T-helper 2 cell treated with Interferon-gamma antibody and Interleukin-4, amounts not matched to agents 100 ng/mL and 5 ng/mL, for 36 hours (primary cell): Measurements from ENCODE around the gene CCDC74B. TPM values are rescaled to one million over a fixed set of nuclear protein-coding genes. Genes with fewer than 3 reads are reported as not detected.
"Not testable (repeated sequence)": the region's sequence is repeated elsewhere in the genome, so short reads cannot be mapped to it uniquely, and the experiment has no call there.

Source experiments
- intact Hi-C: fragments of 100-400 bp; cut with micrococcal nuclease; formaldehyde crosslinking; loops from one replicate; pipeline ENCODE4 v1.15.1; 2023
- total RNA-seq: library from RNA; stranded (reverse); gene quantifications from 2 replicates; pipeline ENCODE4 v1.2.3, GENCODE V29; 2022

Gene CCDC74B
- total RNA-seq, result 0.43 and 0.82 TPM in 2 replicates

GRCh38 chr2:130145006-130145414 is at the start of gene CCDC74B:
Gene CCDC74B, minus strand, starts transcription at chr2:130145112. Its CDS starts 116 bp downstream, at chr2:130144996.
- intact Hi-C loops, result loop anchor here (5.0 kb wide), 1 partner anchor 37 kb away; the partner anchor contains the start of genes MZT2B and SMPD4

GRCh38 chr2:130193824-130194223 is 48.9 kb upstream of the CCDC74B start:
- intact Hi-C loops, result not testable (repeated sequence)

DNA sequence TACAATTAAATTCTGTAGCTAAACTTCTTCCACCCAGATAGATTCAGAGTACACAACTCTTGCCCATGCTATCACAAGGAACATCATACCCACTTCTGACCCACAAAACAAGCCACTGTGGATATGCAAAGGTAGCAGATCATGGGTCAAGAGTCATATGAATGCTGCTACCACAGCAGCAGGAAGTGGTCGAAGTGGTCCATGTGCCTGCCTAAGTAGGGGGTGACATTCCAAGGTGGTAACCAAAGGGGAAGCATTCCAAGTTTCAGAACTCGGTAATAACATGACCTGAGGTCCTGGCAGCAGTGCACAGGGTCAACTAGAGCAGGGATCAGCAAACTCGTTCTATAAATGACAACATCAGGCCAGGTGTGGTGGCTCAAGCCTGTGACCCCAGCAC is 47.5 kb upstream of the CCDC74B start:
- intact Hi-C loops, result not testable (repeated sequence)

DNA sequence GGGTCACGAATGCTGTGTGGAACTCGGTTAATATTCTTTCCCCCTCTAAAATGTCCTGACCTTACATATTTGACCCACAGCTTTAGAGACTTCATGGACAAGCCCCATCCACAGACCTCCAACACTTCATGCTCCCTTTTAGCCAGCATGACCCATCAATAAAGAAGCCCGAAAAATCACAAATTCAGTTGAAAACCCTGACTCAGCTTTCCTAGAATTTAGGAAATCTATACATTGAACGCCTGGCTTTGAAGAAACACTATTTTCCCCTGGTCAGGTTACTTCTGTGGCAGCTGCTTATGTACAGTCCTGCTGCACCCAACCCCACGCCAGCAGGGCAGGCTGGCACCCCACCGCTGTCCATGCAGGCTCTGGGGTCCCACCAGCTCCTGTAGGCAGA is 46.4 kb upstream of the CCDC74B start:
- intact Hi-C loops, result not testable (repeated sequence)

DNA sequence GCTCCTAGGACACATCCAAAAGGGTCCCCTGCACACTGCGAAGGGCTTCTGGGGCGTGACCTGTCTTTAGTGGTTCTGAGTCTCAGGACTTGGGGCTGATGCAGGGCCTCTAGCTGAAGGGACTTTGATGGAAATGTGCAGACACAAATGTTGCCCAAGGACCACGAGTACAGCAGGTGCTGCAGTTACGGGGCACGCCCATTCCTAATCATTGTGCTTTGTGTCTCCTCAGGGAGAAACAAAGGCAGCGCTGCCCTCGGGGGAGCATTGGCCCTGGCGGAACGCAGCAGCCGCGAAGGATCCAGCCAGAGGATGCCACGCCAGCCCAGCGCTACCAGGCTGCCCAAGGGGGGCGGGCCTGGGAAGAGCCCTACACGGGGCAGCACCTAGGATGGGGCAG is 45.3 kb upstream of the CCDC74B start:
- intact Hi-C loops, result no loop called here

DNA sequence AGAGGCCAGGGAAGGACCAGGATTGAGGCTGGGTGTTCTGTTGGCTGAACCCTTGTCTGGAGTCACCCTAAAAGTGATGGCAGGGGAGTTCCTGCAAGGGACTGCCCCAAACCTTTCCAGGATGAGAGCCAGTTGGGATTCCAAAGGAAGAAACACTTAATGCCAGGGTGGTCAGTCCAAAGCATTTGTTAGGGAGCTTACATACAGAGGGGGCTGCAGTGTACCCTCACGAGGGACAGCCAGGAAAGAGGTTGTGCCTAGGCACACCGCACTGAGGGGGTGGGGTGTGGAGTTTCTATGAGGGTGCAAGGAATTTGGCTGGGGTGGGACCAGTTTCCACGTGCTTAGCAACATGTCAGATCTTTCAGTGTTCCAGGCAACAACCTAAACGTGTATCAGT is 44.0 kb upstream of the CCDC74B start:
- intact Hi-C loops, result not testable (repeated sequence)

DNA sequence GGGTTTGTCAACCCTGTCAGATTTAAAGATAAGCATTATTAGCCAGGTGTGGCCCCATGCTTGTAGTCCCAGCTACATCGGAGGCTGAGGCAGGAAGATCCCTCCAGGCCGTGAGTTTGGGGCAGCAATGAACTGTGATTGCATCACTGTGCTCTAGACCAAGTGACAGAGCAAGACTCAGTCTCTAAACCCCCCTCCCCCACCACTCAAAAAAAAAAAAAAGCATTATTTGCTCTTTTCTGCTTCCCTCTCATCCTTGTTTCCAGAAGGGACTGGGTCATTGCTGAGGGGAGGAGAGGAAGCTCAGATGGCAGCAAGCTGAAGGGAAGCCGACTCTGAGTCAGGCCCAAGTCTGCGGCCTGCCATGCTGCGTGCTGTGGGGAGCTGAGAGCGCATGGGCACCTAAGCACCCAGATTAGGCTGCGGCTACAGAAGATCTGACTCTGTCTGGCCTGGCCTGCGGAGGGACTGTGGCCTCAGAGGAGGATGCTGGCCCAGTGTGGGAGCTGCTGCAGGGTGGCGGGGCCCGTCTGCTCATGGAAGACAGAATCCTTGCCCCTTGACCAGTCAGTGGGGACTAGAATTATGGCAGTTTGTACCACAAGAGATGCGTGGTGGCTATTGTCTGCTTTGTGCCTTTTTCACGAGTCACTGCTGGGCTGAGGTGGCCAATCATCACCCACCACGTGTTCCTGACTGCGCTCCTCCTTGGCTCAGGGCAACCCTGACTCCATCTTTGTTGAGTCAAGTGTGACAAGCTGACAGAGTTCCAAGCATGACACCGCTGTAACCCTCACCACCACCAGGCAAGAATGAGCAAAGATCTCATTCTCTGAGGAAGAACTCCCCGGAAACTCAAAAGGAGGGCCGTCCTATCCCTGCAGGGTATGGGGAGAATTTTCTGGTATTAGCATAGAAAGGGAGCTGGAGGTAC is 43.2 kb upstream of the CCDC74B start:
- intact Hi-C loops, result not testable (repeated sequence)

DNA sequence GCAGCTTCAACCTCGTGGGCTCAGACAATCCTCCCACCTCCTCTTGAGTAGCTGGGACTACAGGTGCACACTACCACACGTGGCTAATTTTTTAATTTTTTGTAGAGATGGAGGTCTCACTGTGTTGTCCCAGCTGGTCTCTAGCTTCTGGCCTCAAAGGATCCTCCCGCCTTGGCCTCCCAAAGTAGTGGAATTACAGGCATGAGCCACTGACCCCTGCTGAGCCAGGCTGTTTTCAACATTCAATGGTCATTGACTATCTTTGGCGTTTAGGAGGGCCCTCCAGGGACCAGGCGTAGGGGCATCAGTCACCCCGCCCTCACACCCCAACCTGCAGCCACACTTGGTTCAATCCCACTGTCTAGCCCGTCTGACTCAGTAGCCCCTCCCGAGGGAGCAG is 42.4 kb upstream of the CCDC74B start:
- intact Hi-C loops, result no loop called here

- intact Hi-C loops, result no loop called here
Observed at GRCh38 chr2:130186391-130186790, 41.5 kb upstream of the CCDC74B start.

GRCh38 chr2:130185896-130186295 is 41.0 kb upstream of the CCDC74B start:
- intact Hi-C loops, result no loop called here

- intact Hi-C loops, result no loop called here
Observed at GRCh38 chr2:130185436-130185835, 40.5 kb upstream of the CCDC74B start.

DNA sequence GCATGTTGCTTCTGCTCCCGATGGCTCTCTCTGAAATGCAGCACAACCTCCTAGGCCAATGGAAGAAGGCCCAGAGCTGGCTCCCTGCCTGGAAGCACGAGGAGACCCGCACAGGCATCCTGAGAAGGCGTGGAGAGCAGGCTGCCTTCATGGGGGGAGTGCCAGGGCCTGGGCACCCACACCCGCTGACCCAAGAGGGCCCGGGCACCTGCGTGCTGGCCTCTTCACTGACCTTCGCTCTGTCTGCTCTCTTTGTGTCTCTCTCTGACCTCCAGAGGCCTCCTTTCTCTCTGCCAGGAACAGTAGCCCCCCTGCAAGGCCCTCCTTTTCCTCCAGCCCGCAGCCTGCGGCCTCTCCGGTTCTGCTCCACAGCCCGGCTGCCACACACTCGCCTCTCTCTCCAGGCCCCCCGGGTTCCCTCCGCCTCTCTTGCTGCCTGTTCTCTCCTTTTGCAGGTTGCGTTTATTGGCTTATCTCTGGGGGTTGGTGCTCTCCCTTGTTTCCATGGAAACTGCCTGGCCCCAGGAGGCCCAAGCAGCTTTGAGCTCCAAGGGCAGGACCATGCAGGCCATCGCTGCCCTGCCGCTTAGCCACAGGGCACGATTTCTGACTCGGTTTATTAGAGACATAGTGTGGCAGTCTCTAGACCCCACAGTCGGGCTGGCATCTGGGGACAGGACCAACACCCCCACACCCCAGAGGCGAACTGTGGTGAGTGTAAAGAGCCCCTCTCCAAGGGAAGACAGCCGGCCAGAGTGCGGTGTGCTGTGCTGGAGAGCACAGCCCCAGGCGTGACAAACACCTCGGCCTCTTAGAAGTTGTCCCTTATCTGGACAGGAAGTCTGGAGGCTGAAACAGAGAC is 38.8 kb upstream of the CCDC74B start:
- intact Hi-C loops, result loop anchor here (2.0 to 5.0 kb wide), 4 partner anchors 36 to 1309 kb away; partner anchors contain the start of genes CCDC74B and MZT2A

DNA sequence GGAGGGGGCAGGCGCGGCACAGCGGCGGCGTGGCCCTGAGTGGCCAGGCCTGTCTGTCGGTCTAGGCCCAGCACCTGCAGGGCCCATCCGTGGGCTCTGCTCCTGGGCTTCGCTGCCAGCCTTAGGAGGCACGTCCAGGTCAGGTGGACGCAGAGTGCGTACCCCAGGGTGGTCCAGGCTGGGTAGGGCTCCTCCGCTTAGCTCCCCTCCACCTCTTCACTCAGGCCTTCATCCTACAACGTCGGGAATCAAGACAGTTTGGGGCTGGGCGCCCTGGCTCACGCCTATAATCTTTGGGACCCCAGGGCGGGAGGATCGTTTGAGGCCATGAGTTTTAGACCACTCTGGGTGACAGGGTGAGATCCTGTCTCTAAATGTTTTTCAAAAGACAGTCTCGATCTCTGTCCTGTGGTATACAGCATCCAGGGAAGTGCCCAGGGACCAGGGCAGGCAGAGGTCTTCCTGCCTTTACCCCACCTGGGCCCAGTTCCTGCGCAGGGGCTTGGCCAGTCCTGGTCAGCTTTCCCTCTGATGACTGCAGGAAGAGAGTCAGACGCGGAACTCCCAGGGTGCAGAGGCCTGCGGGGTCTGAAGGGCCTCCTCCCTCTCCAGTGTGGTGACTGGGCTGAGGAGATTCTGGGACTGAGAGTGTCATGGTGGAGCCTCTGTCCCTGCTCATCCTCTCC is 38.1 kb upstream of the CCDC74B start:
- intact Hi-C loops, result loop anchor here (1.0 to 5.0 kb wide), 5 partner anchors 36 to 1309 kb away; partner anchors contain the start of genes CCDC74B and MZT2A

DNA sequence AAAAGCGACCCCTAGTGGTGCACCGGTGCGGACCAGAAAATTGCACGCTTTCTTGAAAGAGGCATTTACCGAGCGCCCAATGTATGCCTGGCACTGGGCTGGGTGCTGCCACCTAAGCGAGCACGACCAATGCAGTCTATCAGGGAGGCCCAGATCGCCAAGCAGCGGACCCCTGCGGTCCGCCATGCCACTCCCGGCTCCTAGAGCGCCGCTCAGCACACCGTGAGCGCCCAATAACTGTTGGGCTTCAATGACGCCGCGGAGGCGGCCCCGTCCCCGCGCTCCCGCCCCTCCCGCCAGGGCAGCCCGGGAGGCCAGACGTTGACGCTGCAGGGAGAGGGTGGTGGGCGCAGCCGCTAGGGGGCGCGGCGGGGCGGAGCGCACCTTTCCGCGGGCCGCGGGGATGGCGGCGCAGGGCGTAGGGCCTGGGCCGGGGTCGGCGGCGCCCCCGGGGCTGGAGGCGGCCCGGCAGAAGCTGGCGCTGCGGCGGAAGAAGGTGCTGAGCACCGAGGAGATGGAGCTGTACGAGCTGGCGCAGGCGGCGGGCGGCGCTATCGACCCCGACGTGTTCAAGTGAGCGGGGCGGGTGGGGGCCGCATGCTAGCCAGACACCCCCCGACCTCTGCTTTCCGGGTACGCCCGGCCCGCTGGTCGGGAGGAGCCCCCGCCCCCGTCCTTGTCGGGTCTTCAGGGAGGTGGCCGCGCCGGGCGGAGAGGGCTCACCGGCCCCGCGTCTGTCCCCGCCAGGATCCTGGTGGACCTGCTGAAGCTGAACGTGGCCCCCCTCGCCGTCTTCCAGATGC is 37.2 kb upstream of the CCDC74B start, which contains the start of gene MZT2B:
MZT2B (plus strand) TSS at position 383 of the 803 bp plus-strand sequence; CDS start at position 404, 21 bp downstream.
- intact Hi-C loops, result loop anchor here (1.0 to 5.0 kb wide), 7 partner anchors 35 to 1310 kb away; partner anchors contain the start of genes CCDC74B, IMP4 and MZT2A

GRCh38 chr2:130181325-130181879 is 36.5 kb upstream of the CCDC74B start, which contains the start of gene SMPD4:
Gene SMPD4, minus strand, starts transcription at chr2:130181602. Its CDS starts 5,010 bp downstream, at chr2:130176592.
- intact Hi-C loops, result loop anchor here (1.0 to 5.0 kb wide), 5 partner anchors 34 to 1311 kb away; partner anchors contain the start of genes CCDC74B, IMP4 and MZT2A

- intact Hi-C loops, result loop anchor here (1.0 to 5.0 kb wide), 5 partner anchors 33 to 1312 kb away; partner anchors contain the start of genes CCDC74B, IMP4 and MZT2A
Observed at GRCh38 chr2:130180404-130181324, 35.8 kb upstream of the CCDC74B start.

- intact Hi-C loops, result not testable (repeated sequence)
Observed at GRCh38 chr2:130174866-130175265, 30.0 kb upstream of the CCDC74B start.

GRCh38 chr2:130169896-130170295 is 25.0 kb upstream of the CCDC74B start:
- intact Hi-C loops, result no loop called here
